ENCODE data around the gene NDUFAF7. TPM values are rescaled to one million over a fixed set of nuclear protein-coding genes. Genes with fewer than 3 reads are reported as not detected.

NDUFAF7 gene
- total and polyA plus RNA-seq, 9 of the 15 experiments (the other 6 are each of a cell fraction or from before 2014, with no cell fraction given): 14.9 to 41.6 (median 23.9) TPM

DNA sequence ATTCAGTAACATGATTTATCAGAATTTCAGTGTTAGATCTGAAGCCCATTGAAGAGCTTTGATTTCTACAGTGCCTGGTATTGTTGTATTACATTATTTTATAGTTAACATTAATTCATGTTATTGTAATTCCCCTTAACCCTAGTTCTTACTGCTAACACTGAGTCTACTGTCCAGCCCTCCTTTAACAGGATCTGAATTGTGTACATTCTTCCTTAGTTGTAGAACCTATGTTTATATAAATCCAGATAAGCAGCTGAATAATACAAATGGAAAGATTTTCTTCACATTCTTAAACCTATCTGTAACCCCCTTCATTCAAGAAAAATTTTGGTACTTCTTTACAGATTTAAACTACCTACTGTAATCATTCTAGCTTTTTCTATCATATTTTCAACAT lies 14.7 kb downstream of the NDUFAF7 start:
- H3K36me3 ChIP-seq (ENCODE audit: control insufficient read depth, insufficient read depth, low read length): peaks cover 95% of the 10 kb centered on the region
- no peak overlapping the region for H2AFZ ChIP-seq (ENCODE audit: low read depth, low read length)
- ChIA-PET POLR2A (no interaction called here), CTCF (ENCODE audit: low intra/inter-chr PET ratio) (no interaction called here)
- H3K4me3 ChIP-seq: no peak overlapping the region
- in situ Hi-C loops (cut with MboI) (no loop called here), intact Hi-C loops (cut with micrococcal nuclease) (no loop called here)
- no peak overlapping the region for H3K27ac ChIP-seq (ENCODE audit: extremely low read depth, low read depth, low read length)
- no TSS peak for BruUV-seq (replicated peaks)
- no peak for DNase-seq (ENCODE audit: extremely low read depth in 1 of 4, low spot score in 3 of 4)
- no peak overlapping the region for H3K4me2 ChIP-seq (ENCODE audit: insufficient read depth, low read length)
- H3K9me1 ChIP-seq (ENCODE audit: control insufficient read depth, insufficient read depth, low read length): no peaks in the 10 kb centered on the region
- H4K20me1 ChIP-seq (replicated peaks; ENCODE audit: control insufficient read depth, insufficient read depth, low read length): no peaks in the 10 kb centered on the region
- H3K4me1 ChIP-seq (replicated peaks in 1 of 2; ENCODE audit: control insufficient read depth in 2 of 2, insufficient read depth in 2 of 2, low read length in 2 of 2): peaks cover 0 to 2% of the 10 kb centered on the region in 2 experiments; a peak in 2 of 5 replicates
- ATAC-seq: no peak
- no peaks in the 10 kb centered on the region for H3K27me3 ChIP-seq (ENCODE audit: control insufficient read depth in 2 of 2, insufficient read depth in 2 of 2, low read length in 2 of 2)
- no peak overlapping the region for H3K9ac ChIP-seq (ENCODE audit: insufficient read depth in 1 of 2, low read depth in 2 of 2, low read length in 2 of 2)
- no peaks in the 10 kb centered on the region for H3K79me2 ChIP-seq (ENCODE audit: control insufficient read depth, insufficient read depth, low read length)
- H3K9me3 ChIP-seq (replicated peaks; ENCODE audit: control insufficient read depth, insufficient read depth, low read depth, low read length): no peaks in the 10 kb centered on the region
- no peak for FAIRE-seq
- no peak for TF ChIP-seq KAT2B (IDR thresholded peaks at IDR 0.05; ENCODE audit: low read depth, low read length)
- TF ChIP-seq, protein P1, sequence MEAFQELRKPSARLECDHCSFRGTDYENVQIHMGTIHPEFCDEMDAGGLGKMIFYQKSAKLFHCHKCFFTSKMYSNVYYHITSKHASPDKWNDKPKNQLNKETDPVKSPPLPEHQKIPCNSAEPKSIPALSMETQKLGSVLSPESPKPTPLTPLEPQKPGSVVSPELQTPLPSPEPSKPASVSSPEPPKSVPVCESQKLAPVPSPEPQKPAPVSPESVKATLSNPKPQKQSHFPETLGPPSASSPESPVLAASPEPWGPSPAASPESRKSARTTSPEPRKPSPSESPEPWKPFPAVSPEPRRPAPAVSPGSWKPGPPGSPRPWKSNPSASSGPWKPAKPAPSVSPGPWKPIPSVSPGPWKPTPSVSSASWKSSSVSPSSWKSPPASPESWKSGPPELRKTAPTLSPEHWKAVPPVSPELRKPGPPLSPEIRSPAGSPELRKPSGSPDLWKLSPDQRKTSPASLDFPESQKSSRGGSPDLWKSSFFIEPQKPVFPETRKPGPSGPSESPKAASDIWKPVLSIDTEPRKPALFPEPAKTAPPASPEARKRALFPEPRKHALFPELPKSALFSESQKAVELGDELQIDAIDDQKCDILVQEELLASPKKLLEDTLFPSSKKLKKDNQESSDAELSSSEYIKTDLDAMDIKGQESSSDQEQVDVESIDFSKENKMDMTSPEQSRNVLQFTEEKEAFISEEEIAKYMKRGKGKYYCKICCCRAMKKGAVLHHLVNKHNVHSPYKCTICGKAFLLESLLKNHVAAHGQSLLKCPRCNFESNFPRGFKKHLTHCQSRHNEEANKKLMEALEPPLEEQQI (IDR thresholded peaks at IDR 0.05): no peak
- TF ChIP-seq ZC3H11A (IDR thresholded peaks at IDR 0.05; ENCODE audit: low read depth, low read length): no peak
- TF ChIP-seq BHLHE40 (IDR thresholded peaks at IDR 0.05; ENCODE audit: low read length): no peak
- TF ChIP-seq, protein P2, sequence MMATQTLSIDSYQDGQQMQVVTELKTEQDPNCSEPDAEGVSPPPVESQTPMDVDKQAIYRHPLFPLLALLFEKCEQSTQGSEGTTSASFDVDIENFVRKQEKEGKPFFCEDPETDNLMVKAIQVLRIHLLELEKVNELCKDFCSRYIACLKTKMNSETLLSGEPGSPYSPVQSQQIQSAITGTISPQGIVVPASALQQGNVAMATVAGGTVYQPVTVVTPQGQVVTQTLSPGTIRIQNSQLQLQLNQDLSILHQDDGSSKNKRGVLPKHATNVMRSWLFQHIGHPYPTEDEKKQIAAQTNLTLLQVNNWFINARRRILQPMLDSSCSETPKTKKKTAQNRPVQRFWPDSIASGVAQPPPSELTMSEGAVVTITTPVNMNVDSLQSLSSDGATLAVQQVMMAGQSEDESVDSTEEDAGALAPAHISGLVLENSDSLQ (IDR thresholded peaks at IDR 0.05): no peak
- TF ChIP-seq, protein P3, sequence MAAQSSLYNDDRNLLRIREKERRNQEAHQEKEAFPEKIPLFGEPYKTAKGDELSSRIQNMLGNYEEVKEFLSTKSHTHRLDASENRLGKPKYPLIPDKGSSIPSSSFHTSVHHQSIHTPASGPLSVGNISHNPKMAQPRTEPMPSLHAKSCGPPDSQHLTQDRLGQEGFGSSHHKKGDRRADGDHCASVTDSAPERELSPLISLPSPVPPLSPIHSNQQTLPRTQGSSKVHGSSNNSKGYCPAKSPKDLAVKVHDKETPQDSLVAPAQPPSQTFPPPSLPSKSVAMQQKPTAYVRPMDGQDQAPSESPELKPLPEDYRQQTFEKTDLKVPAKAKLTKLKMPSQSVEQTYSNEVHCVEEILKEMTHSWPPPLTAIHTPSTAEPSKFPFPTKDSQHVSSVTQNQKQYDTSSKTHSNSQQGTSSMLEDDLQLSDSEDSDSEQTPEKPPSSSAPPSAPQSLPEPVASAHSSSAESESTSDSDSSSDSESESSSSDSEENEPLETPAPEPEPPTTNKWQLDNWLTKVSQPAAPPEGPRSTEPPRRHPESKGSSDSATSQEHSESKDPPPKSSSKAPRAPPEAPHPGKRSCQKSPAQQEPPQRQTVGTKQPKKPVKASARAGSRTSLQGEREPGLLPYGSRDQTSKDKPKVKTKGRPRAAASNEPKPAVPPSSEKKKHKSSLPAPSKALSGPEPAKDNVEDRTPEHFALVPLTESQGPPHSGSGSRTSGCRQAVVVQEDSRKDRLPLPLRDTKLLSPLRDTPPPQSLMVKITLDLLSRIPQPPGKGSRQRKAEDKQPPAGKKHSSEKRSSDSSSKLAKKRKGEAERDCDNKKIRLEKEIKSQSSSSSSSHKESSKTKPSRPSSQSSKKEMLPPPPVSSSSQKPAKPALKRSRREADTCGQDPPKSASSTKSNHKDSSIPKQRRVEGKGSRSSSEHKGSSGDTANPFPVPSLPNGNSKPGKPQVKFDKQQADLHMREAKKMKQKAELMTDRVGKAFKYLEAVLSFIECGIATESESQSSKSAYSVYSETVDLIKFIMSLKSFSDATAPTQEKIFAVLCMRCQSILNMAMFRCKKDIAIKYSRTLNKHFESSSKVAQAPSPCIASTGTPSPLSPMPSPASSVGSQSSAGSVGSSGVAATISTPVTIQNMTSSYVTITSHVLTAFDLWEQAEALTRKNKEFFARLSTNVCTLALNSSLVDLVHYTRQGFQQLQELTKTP (IDR thresholded peaks at IDR 0.05; ENCODE audit: low read depth in 1 of 2, partially characterized antibody in 2 of 2): no peak
- TF ChIP-seq ZNF263 (CRISPR knock-in tag; IDR thresholded peaks at IDR 0.05; ENCODE audit: borderline replicate concordance): no peak
- TF ChIP-seq, protein P4, sequence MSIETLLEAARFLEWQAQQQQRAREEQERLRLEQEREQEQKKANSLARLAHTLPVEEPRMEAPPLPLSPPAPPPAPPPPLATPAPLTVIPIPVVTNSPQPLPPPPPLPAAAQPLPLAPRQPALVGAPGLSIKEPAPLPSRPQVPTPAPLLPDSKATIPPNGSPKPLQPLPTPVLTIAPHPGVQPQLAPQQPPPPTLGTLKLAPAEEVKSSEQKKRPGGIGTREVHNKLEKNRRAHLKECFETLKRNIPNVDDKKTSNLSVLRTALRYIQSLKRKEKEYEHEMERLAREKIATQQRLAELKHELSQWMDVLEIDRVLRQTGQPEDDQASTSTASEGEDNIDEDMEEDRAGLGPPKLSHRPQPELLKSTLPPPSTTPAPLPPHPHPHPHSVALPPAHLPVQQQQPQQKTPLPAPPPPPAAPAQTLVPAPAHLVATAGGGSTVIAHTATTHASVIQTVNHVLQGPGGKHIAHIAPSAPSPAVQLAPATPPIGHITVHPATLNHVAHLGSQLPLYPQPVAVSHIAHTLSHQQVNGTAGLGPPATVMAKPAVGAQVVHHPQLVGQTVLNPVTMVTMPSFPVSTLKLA (conservative IDR thresholded peaks at IDR 0.05): no peak
- TF ChIP-seq, protein P5, sequence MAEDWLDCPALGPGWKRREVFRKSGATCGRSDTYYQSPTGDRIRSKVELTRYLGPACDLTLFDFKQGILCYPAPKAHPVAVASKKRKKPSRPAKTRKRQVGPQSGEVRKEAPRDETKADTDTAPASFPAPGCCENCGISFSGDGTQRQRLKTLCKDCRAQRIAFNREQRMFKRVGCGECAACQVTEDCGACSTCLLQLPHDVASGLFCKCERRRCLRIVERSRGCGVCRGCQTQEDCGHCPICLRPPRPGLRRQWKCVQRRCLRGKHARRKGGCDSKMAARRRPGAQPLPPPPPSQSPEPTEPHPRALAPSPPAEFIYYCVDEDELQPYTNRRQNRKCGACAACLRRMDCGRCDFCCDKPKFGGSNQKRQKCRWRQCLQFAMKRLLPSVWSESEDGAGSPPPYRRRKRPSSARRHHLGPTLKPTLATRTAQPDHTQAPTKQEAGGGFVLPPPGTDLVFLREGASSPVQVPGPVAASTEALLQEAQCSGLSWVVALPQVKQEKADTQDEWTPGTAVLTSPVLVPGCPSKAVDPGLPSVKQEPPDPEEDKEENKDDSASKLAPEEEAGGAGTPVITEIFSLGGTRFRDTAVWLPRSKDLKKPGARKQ (CRISPR knock-in tag; IDR thresholded peaks at IDR 0.05): no peak
- no peak for TF ChIP-seq NFE2L1 (tag; IDR thresholded peaks at IDR 0.05; ENCODE audit: borderline replicate concordance, low read depth)
- TF ChIP-seq ZNF77 (CRISPR knock-in tag; IDR thresholded peaks at IDR 0.05): no peak
- TF ChIP-seq U2AF1 (optimal IDR thresholded peaks at IDR 0.05; ENCODE audit: low read depth, low read length): no peak

Measured in K562 (cell line).